Type B pancreatic cell (in vitro differentiated cells): Measurements from ENCODE around the gene VSIR. TPM values are rescaled to one million over a fixed set of nuclear protein-coding genes. Genes with fewer than 3 reads are reported as not detected.

Experiments
- DNase-seq: peaks from one replicate; pipeline ENCODE4 v3.0.0; 2021; ENCODE audit warnings: mixed read lengths; ENCODE audit not compliant: unreplicated experiment; ENCODE audit errors: extremely low spot score
- H3K27ac Mint-ChIP-seq: 2 replicates; pipeline ENCODE4 v1.8.0; 2021; ENCODE audit warnings: mild to moderate bottlenecking, mixed read lengths
- H3K27me3 Mint-ChIP-seq: 2 replicates; pipeline ENCODE4 v1.8.0; 2021; ENCODE audit warnings: mixed read lengths
- H3K36me3 Mint-ChIP-seq: 2 replicates; pipeline ENCODE4 v1.8.0; 2021; ENCODE audit warnings: mixed read lengths
- H3K4me1 Mint-ChIP-seq: one replicate; pipeline ENCODE4 v1.8.0; 2021; ENCODE audit warnings: mixed read lengths; ENCODE audit not compliant: unreplicated experiment
- H3K4me3 Mint-ChIP-seq: 2 replicates; pipeline ENCODE4 v1.8.0; 2021; ENCODE audit warnings: mild to moderate bottlenecking, mixed read lengths
- H3K9me3 Mint-ChIP-seq: 2 replicates; pipeline ENCODE4 v1.8.0; 2021; ENCODE audit warnings: mixed read lengths
- CTCF ChIP-seq: fragments of 200-600 bp; sonication (generic); conservative IDR thresholded peaks from 2 replicates; pipeline ENCODE4 v1.5.0; 2021; ENCODE audit warnings: antibody characterized with exemption, mild to moderate bottlenecking
- total RNA-seq: library from RNA; stranded (reverse); gene quantifications from 2 replicates; pipeline ENCODE4 v1.2.1, GENCODE V29; 2021; ENCODE audit warnings: low replicate concordance

VSIR gene
- total RNA-seq, 1 donor from 2014 or later, result 47.0 TPM

- DNase-seq, result no peak
- H3K9me3 Mint-ChIP-seq, result no peaks in the 10 kb centered on the region
- H3K36me3 Mint-ChIP-seq, result no peaks in the 10 kb centered on the region
- peaks cover 19% of the 10 kb centered on the region for H3K4me1 Mint-ChIP-seq
- peak overlapping the region; percentile 43 for H3K27ac Mint-ChIP-seq
- no peak overlapping the region for H3K4me3 Mint-ChIP-seq
- no peak for TF ChIP-seq CTCF
- no peaks in the 10 kb centered on the region for H3K27me3 Mint-ChIP-seq
These were observed 59.3 kb downstream of the VSIR start for GRCh38 chr10:71714031-71714410.

- H3K27me3 Mint-ChIP-seq, result no peaks in the 10 kb centered on the region
- TF ChIP-seq CTCF, result no peak
- peaks cover 19% of the 10 kb centered on the region for H3K4me1 Mint-ChIP-seq
- peak overlapping the region; percentile 43 for H3K27ac Mint-ChIP-seq
- H3K4me3 Mint-ChIP-seq, result no peak overlapping the region
- DNase-seq, result no peak
- H3K9me3 Mint-ChIP-seq, result no peaks in the 10 kb centered on the region
- H3K36me3 Mint-ChIP-seq, result no peaks in the 10 kb centered on the region
These were observed 59.9 kb downstream of the VSIR start for GRCh38 chr10:71713135-71714030.

GRCh38 chr10:71712572-71713134 is 60.7 kb downstream of the VSIR start:
- TF ChIP-seq CTCF, result no peak
- H3K4me3 Mint-ChIP-seq, result no peak overlapping the region
- H3K36me3 Mint-ChIP-seq, result no peaks in the 10 kb centered on the region
- no peaks in the 10 kb centered on the region for H3K27me3 Mint-ChIP-seq
- H3K27ac Mint-ChIP-seq, result no peak overlapping the region
- peaks cover 16% of the 10 kb centered on the region for H3K4me1 Mint-ChIP-seq
- no peaks in the 10 kb centered on the region for H3K9me3 Mint-ChIP-seq
- DNase-seq, result no peak

GRCh38 chr10:71712170-71712569 is 61.1 kb downstream of the VSIR start:
- no peaks in the 10 kb centered on the region for H3K27me3 Mint-ChIP-seq
- H3K4me1 Mint-ChIP-seq, result peaks cover 14% of the 10 kb centered on the region
- H3K36me3 Mint-ChIP-seq, result no peaks in the 10 kb centered on the region
- H3K9me3 Mint-ChIP-seq, result no peaks in the 10 kb centered on the region
- no peak overlapping the region for H3K4me3 Mint-ChIP-seq
- H3K27ac Mint-ChIP-seq, result no peak overlapping the region
- DNase-seq, result no peak
- TF ChIP-seq CTCF, result no peak

GRCh38 chr10:71711052-71711623 is 62.2 kb downstream of the VSIR start:
- Mint-ChIP-seq H3K9me3 (no peaks in the 10 kb centered on the region), H3K4me3 (no peak overlapping the region), H3K36me3 (no peaks in the 10 kb centered on the region), H3K27ac (no peak overlapping the region), H3K4me1 (peaks cover 14% of the 10 kb centered on the region), H3K27me3 (no peaks in the 10 kb centered on the region)
- no peak for DNase-seq
- no peak for TF ChIP-seq CTCF
